GM23338 (cell line): ENCODE data around the gene EYA2. TPM values are rescaled to one million over a fixed set of nuclear protein-coding genes. Genes with fewer than 3 reads are reported as not detected.

Source experiments
- ATAC-seq: fragments of 200-7000 bp; cut with Tn5 transposase; 3 replicates; pipeline ENCODE4 v1.9.1; 2020
- DNase-seq: peaks from one replicate; pipeline ENCODE4 v3.0.0-alpha.2; 2015; ENCODE audit warnings: low spot score
- H2AFZ ChIP-seq: fragments of 200-600 bp; sonication (generic); 2 replicates; pipeline ENCODE4 v1.8.0; 2016; ENCODE audit warnings: antibody characterized with exemption, mild to moderate bottlenecking, moderate library complexity
- H3F3A ChIP-seq: fragments of 200-600 bp; sonication (generic); replicated peaks from 2 replicates; pipeline ENCODE4 v1.8.0; 2017; ENCODE audit warnings: antibody characterized with exemption, mixed run types, low read depth
- H3K27ac ChIP-seq: fragments of 200-600 bp; sonication (generic); 2 replicates; pipeline ENCODE4 v1.6.1; 2016; ENCODE audit warnings: low read depth
- H3K27me3 ChIP-seq: fragments of 200-600 bp; sonication (generic); 2 replicates; pipeline ENCODE4 v1.8.0; 2016; ENCODE audit warnings: mild to moderate bottlenecking, mixed run types, moderate library complexity; ENCODE audit not compliant: insufficient read depth
- H3K36me3 ChIP-seq: fragments of 200-600 bp; sonication (generic); 2 replicates; pipeline ENCODE4 v1.8.0; 2016; ENCODE audit warnings: mild to moderate bottlenecking; ENCODE audit not compliant: insufficient read depth
- H3K4me1 ChIP-seq: fragments of 200-600 bp; sonication (generic); 2 replicates; pipeline ENCODE4 v1.8.0; 2016; ENCODE audit warnings: mild to moderate bottlenecking, moderate library complexity; ENCODE audit not compliant: insufficient read depth
- H3K4me2 ChIP-seq: fragments of 200-600 bp; sonication (generic); 2 replicates; pipeline ENCODE4 v1.7.1; 2017; ENCODE audit warnings: mixed run types
- H3K4me3 ChIP-seq: fragments of 200-600 bp; sonication (generic); 2 replicates; pipeline ENCODE4 v1.6.1; 2016; ENCODE audit warnings: mixed run types
- H3K79me2 ChIP-seq: fragments of 200-600 bp; sonication (generic); replicated peaks from 2 replicates; pipeline ENCODE4 v1.8.0; 2017; ENCODE audit warnings: mild to moderate bottlenecking; ENCODE audit not compliant: insufficient read depth
- H3K9me2 ChIP-seq: fragments of 200-600 bp; sonication (generic); 2 replicates; pipeline ENCODE4 v1.8.0; 2017; ENCODE audit not compliant: insufficient read depth
- H4K20me1 ChIP-seq: fragments of 200-600 bp; sonication (generic); replicated peaks from 2 replicates; pipeline ENCODE4 v1.8.0; 2017; ENCODE audit warnings: mild to moderate bottlenecking; ENCODE audit not compliant: insufficient read depth
- H3K27ac Mint-ChIP-seq: 2 replicates; pipeline ENCODE4 v1.8.0; 2020; ENCODE audit warnings: inconsistent platforms, mild to moderate bottlenecking, moderate library complexity, mixed read lengths
- H3K27me3 Mint-ChIP-seq: 3 replicates; pipeline ENCODE4 v1.8.0; 2022; ENCODE audit warnings: low read depth, mild to moderate bottlenecking, moderate library complexity, mixed read lengths, inconsistent platforms; ENCODE audit not compliant: insufficient read depth, poor library complexity
- H3K36me3 Mint-ChIP-seq: 3 replicates; pipeline ENCODE4 v1.8.0; 2021; ENCODE audit warnings: low read depth, mild to moderate bottlenecking, inconsistent platforms, moderate library complexity, mixed read lengths
- H3K4me1 Mint-ChIP-seq: 3 replicates; pipeline ENCODE4 v1.8.0; 2020; ENCODE audit warnings: mild to moderate bottlenecking, inconsistent platforms, mixed read lengths
- H3K4me3 Mint-ChIP-seq: 3 replicates; pipeline ENCODE4 v1.8.0; 2021; ENCODE audit warnings: moderate library complexity, mild to moderate bottlenecking, inconsistent platforms, mixed read lengths
- H3K9me3 Mint-ChIP-seq: 3 replicates; pipeline ENCODE4 v1.8.0; 2020; ENCODE audit warnings: moderate library complexity, mild to moderate bottlenecking, inconsistent platforms, mixed read lengths
- CTCF ChIP-seq, 2 experiments: fragments of 200-600 bp in 1 of 2; sonication (generic) in 1 of 2; conservative IDR thresholded peaks; 2 replicates each; pipeline versions ENCODE4 v1.5.1 to v1.6.1; 2016 to 2017; ENCODE audit warnings: antibody characterized with exemption in 2 of 2, low read depth in 2 of 2, mild to moderate bottlenecking in 2 of 2, moderate library complexity in 1 of 2
- ETS1 ChIP-seq: IDR thresholded peaks from 2 replicates; pipeline ENCODE4 v1.6.1; 2016; ENCODE audit warnings: antibody characterized with exemption
- EZH2 ChIP-seq: fragments of 200-600 bp; sonication (generic); IDR thresholded peaks from one replicate; pipeline ENCODE4 v1.8.0; 2017; ENCODE audit warnings: antibody characterized with exemption, mild to moderate bottlenecking, low read depth; ENCODE audit not compliant: unreplicated experiment
- EZH2phosphoT487 ChIP-seq: fragments of 200-600 bp; sonication (generic); IDR thresholded peaks from one replicate; pipeline ENCODE4 v1.8.1; 2018; ENCODE audit warnings: antibody characterized with exemption; ENCODE audit not compliant: unreplicated experiment
- JUNB ChIP-seq: IDR thresholded peaks from one replicate; pipeline ENCODE4 v1.6.1; 2016; ENCODE audit warnings: antibody characterized with exemption; ENCODE audit not compliant: unreplicated experiment
- NANOG ChIP-seq: IDR thresholded peaks from 2 replicates; pipeline ENCODE4 v1.6.1; 2016; ENCODE audit warnings: antibody characterized with exemption, borderline replicate concordance
- POLR2AphosphoS5 ChIP-seq: IDR thresholded peaks from 2 replicates; pipeline ENCODE4 v1.6.1; 2016; ENCODE audit warnings: antibody characterized with exemption, low read depth
- REST ChIP-seq: IDR thresholded peaks from one replicate; pipeline ENCODE4 v1.6.1; 2018; ENCODE audit warnings: antibody characterized with exemption; ENCODE audit not compliant: unreplicated experiment
- STAT1 ChIP-seq: IDR thresholded peaks from one replicate; pipeline ENCODE4 v1.6.1; 2016; ENCODE audit warnings: antibody characterized with exemption; ENCODE audit not compliant: unreplicated experiment
- ZNF114 ChIP-seq: fragments of 250-450 bp; sonication (Bioruptor Pico); IDR thresholded peaks from 2 replicates; pipeline ENCODE4 v1.5.0; 2020; ENCODE audit warnings: mild to moderate bottlenecking, moderate library complexity
- ZNF331 ChIP-seq: fragments of 250-450 bp; sonication (Bioruptor Pico); IDR thresholded peaks from 2 replicates; pipeline ENCODE4 v1.5.0; 2020; ENCODE audit warnings: low read depth, mild to moderate bottlenecking, moderate library complexity
- ZNF462 ChIP-seq: fragments of 250-450 bp; sonication (Bioruptor Pico); IDR thresholded peaks from 2 replicates; pipeline ENCODE4 v1.5.0; 2020; ENCODE audit warnings: mild to moderate bottlenecking, moderate library complexity
- polyA plus RNA-seq: library from polyadenylated mRNA; unstranded; fragments of >200 nt; fragmentation: Nextera tagmentation; extraction: Ambion mirVana; gene quantifications from 2 replicates; pipeline ENCODE4 v1.2.1, GENCODE V29; 2016
- total RNA-seq: library from RNA; depleted of rRNA; stranded (reverse); fragments of >200 nt; shearing (Covaris generic); gene quantifications from 2 replicates; pipeline ENCODE4 v1.2.3, GENCODE V29; 2014

The EYA2 gene
- total and polyA plus RNA-seq, 2 experiments from 2014 or later: 0.50 to 0.56 TPM

GRCh38 chr20:46899621-46900020, 5.0 kb downstream of the EYA2 start:
- peaks cover 29% of the 10 kb centered on the region for H3K27me3 ChIP-seq
- H3K9me3 Mint-ChIP-seq: no peaks in the 10 kb centered on the region
- H3K27ac ChIP-seq: no peak overlapping the region
- no peak overlapping the region for H3K27ac Mint-ChIP-seq
- no peaks in the 10 kb centered on the region for H3K79me2 ChIP-seq
- no peak overlapping the region for H3K4me2 ChIP-seq
- peak overlapping the region; percentile 32; the same call in 1 of the 2 replicates for H2AFZ ChIP-seq
- DNase-seq (no peak), ATAC-seq (no peak)
- no peak overlapping the region for H3K4me3 ChIP-seq
- no peaks in the 10 kb centered on the region for H3K36me3 Mint-ChIP-seq
- peaks cover 13% of the 10 kb centered on the region for H3K4me1 Mint-ChIP-seq
- H3K4me1 ChIP-seq: peaks cover 3% of the 10 kb centered on the region; the same call in 1 of the 2 replicates
- peaks cover 23% of the 10 kb centered on the region for H3K27me3 Mint-ChIP-seq
- TF ChIP-seq ZNF462 (no peak), ETS1 (no peak), JUNB (no peak), POLR2AphosphoS5 (no peak), ZNF114 (CRISPR knock-in tag) (no peak), REST (no peak), EZH2 (no peak), STAT1 (no peak), ZNF331 (CRISPR knock-in tag) (no peak), EZH2phosphoT487 (no peak), CTCF (conservative IDR thresholded peaks at IDR 0.05; ENCODE audit: low read depth in 2 of 2) (no peak), NANOG (no peak)
- no peak overlapping the region for H3K4me3 Mint-ChIP-seq
- no peaks in the 10 kb centered on the region for H3K9me2 ChIP-seq
- no peaks in the 10 kb centered on the region for H4K20me1 ChIP-seq
- H3F3A ChIP-seq: no peaks in the 10 kb centered on the region; the same call in 1 of the 2 replicates
- no peaks in the 10 kb centered on the region for H3K36me3 ChIP-seq
